Fibroblast of lung (primary cell): ENCODE data around the gene NDST3. TPM values are rescaled to one million over a fixed set of nuclear protein-coding genes. Genes with fewer than 3 reads are reported as not detected.

Source experiments
- DNase-seq, 2 donors: peaks; one replicate each; pipeline versions ENCODE4 v3.0.0 to v3.0.0-alpha.2; 2010; ENCODE audit warnings: low read depth in 2 of 2
- H2AFZ ChIP-seq: 2 replicates; pipeline ENCODE4 v1.5.1; 2012; ENCODE audit warnings: low read length, control low read depth, inconsistent platforms
- H3K27ac ChIP-seq: 2 replicates; pipeline ENCODE4 v1.5.1; 2011; ENCODE audit warnings: low read length, control low read depth; ENCODE audit not compliant: insufficient read depth
- H3K27me3 ChIP-seq: 2 replicates; pipeline ENCODE4 v1.5.1; 2011; ENCODE audit warnings: mild to moderate bottlenecking, low read length; ENCODE audit not compliant: control insufficient read depth, insufficient read depth
- H3K36me3 ChIP-seq: 2 replicates; pipeline ENCODE4 v1.5.1; 2011; ENCODE audit warnings: low read length; ENCODE audit not compliant: control insufficient read depth, insufficient read depth
- H3K4me1 ChIP-seq: 2 replicates; pipeline ENCODE4 v1.5.1; 2011; ENCODE audit warnings: low read length; ENCODE audit not compliant: control insufficient read depth, insufficient read depth; ENCODE audit errors: extremely low read depth
- H3K4me2 ChIP-seq: 2 replicates; pipeline ENCODE4 v1.5.1; 2011; ENCODE audit warnings: low read length, control low read depth; ENCODE audit not compliant: insufficient read depth; ENCODE audit errors: extremely low read depth
- H3K4me3 ChIP-seq, 4 experiments: fragments of 200-600 bp in 1 of 4; sonication (generic) in 1 of 4; replicated peaks in 1 of 4; 2 replicates each; pipeline ENCODE4 v1.5.1; 2011 to 2016; ENCODE audit warnings: low read length in 4 of 4, low read depth in 3 of 4, mild to moderate bottlenecking in 3 of 4, control low read depth in 2 of 4, inconsistent platforms in 1 of 4, mixed read lengths in 1 of 4; ENCODE audit not compliant: insufficient read depth in 1 of 4; ENCODE audit errors: control extremely low read depth in 1 of 4
- H3K79me2 ChIP-seq: 2 replicates; pipeline ENCODE4 v1.5.1; 2012; ENCODE audit warnings: mild to moderate bottlenecking, low read length, inconsistent platforms; ENCODE audit not compliant: control insufficient read depth, insufficient read depth
- H3K9ac ChIP-seq: 2 replicates; pipeline ENCODE4 v1.5.1; 2011; ENCODE audit warnings: mild to moderate bottlenecking, low read length, control low read depth; ENCODE audit not compliant: insufficient read depth
- H3K9me3 ChIP-seq: 2 replicates; pipeline ENCODE4 v1.5.1; 2012; ENCODE audit warnings: low read depth, low read length; ENCODE audit not compliant: control insufficient read depth, insufficient read depth
- H4K20me1 ChIP-seq: 2 replicates; pipeline ENCODE4 v1.5.1; 2011; ENCODE audit warnings: low read length; ENCODE audit not compliant: control insufficient read depth, insufficient read depth; ENCODE audit errors: extremely low read depth
- EZH2 ChIP-seq: IDR thresholded peaks from 2 replicates; pipeline ENCODE4 v1.5.1; 2012; ENCODE audit warnings: low read length, control low read depth, mild to moderate bottlenecking; ENCODE audit errors: missing control alignments
- polyA plus RNA-seq, 2 donors: library from polyadenylated mRNA; depleted of rRNA in 1 of 2; stranded (reverse) in 1 of 2; unstranded in 1 of 2; fragments of >200 nt; gene quantifications; 2 replicates each; pipeline ENCODE4 v1.2.1, GENCODE V29; 2011 to 2012; ENCODE audit warnings: missing spikeins in 1 of 2
- total RNA-seq: library from RNA; depleted of rRNA; stranded (reverse); fragments of >200 nt; gene quantifications from 2 replicates; pipeline ENCODE4 v1.2.1, GENCODE V29; 2014
- TF ChIP-seq, protein P1 (sequence below), 2 donors: IDR thresholded peaks in 1 of 2; conservative IDR thresholded peaks in 1 of 2; 1 replicate in 1 of 2; 2 replicates in 1 of 2; pipeline ENCODE4 v1.5.1; 2011 to 2012; ENCODE audit warnings: low read length in 2 of 2, control low read depth in 1 of 2, inconsistent platforms in 1 of 2, low read depth in 1 of 2, mild to moderate bottlenecking in 1 of 2

NDST3 gene
- total and polyA plus RNA-seq, 2 donors (not counting 1 experiment from before 2014, with no cell fraction given): 0.16 TPM; not detected in 1

DNA sequence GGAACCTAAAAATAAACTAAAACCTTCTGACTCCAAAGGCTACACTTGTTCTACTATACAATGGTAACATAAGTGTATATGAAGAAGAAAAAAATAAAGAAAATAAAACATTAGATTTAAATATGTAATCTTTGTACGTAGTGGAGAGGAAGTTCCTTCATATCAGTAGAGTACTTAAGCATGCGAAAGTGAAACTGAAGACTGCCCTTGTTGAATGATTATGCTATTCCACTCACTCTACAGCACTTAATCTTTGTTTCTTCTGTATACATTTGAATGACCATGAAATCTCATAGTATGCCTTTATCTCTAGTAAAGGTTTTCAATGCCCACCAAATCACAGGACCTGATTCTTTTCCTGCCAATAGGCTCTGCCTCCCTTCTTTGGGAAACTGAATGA, 78.9 kb downstream of the NDST3 start:
- peak overlapping the region; percentile 51 for H3K4me2 ChIP-seq
- no peak overlapping the region for H3K9ac ChIP-seq
- H2AFZ ChIP-seq: peak overlapping the region; percentile 2
- H3K4me3 ChIP-seq: no peak overlapping the region
- H3K79me2 ChIP-seq: no peaks in the 10 kb centered on the region
- H3K4me1 ChIP-seq: peaks cover 2% of the 10 kb centered on the region
- no peaks in the 10 kb centered on the region for H3K9me3 ChIP-seq
- DNase-seq: peak in 1 of 2 donors; percentile 29
- no peak for TF ChIP-seq EZH2
- TF ChIP-seq, protein P1, sequence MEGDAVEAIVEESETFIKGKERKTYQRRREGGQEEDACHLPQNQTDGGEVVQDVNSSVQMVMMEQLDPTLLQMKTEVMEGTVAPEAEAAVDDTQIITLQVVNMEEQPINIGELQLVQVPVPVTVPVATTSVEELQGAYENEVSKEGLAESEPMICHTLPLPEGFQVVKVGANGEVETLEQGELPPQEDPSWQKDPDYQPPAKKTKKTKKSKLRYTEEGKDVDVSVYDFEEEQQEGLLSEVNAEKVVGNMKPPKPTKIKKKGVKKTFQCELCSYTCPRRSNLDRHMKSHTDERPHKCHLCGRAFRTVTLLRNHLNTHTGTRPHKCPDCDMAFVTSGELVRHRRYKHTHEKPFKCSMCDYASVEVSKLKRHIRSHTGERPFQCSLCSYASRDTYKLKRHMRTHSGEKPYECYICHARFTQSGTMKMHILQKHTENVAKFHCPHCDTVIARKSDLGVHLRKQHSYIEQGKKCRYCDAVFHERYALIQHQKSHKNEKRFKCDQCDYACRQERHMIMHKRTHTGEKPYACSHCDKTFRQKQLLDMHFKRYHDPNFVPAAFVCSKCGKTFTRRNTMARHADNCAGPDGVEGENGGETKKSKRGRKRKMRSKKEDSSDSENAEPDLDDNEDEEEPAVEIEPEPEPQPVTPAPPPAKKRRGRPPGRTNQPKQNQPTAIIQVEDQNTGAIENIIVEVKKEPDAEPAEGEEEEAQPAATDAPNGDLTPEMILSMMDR (conservative IDR thresholded peaks at IDR 0.05 in 1 of 2, IDR thresholded peaks at IDR 0.05 in 1 of 2; ENCODE audit: low read depth in 1 of 2, low read length in 2 of 2): no peak
- no peak overlapping the region for H3K27ac ChIP-seq
- no peaks in the 10 kb centered on the region for H4K20me1 ChIP-seq
- no peaks in the 10 kb centered on the region for H3K36me3 ChIP-seq
- H3K27me3 ChIP-seq: no peaks in the 10 kb centered on the region

DNA sequence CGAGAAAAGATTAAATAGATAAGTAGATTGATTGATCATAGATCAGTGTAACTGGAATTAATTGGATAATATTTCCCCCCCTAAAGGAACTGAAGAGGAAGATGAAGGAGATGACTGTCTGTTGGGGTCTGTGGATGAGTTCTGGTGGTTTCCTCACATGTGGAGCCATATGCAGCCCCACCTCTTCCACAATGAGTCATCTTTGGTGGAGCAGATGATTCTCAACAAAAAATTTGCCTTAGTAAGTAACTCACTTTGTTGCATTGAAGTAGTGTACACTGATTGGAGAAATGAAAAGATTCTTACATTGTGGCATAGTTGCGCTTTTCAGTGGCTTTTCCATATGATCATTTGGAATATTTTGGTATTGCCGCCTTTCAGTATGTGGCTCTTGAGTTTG, 80.4 kb downstream of the NDST3 start:
- Histone ChIP-seq H2AFZ (no peak overlapping the region), H3K4me3 (no peak overlapping the region), H3K9me3 (no peaks in the 10 kb centered on the region), H3K4me2 (no peak overlapping the region), H3K36me3 (no peaks in the 10 kb centered on the region), H4K20me1 (no peaks in the 10 kb centered on the region), H3K4me1 (peaks cover 2% of the 10 kb centered on the region), H3K27me3 (no peaks in the 10 kb centered on the region), H3K27ac (no peak overlapping the region), H3K79me2 (no peaks in the 10 kb centered on the region), H3K9ac (no peak overlapping the region)
- TF ChIP-seq EZH2: no peak
- TF ChIP-seq, protein P1 (conservative IDR thresholded peaks at IDR 0.05 in 1 of 2, IDR thresholded peaks at IDR 0.05 in 1 of 2; ENCODE audit: low read depth in 1 of 2, low read length in 2 of 2): no peak
- peak; percentile 13 to 28 for DNase-seq

DNA sequence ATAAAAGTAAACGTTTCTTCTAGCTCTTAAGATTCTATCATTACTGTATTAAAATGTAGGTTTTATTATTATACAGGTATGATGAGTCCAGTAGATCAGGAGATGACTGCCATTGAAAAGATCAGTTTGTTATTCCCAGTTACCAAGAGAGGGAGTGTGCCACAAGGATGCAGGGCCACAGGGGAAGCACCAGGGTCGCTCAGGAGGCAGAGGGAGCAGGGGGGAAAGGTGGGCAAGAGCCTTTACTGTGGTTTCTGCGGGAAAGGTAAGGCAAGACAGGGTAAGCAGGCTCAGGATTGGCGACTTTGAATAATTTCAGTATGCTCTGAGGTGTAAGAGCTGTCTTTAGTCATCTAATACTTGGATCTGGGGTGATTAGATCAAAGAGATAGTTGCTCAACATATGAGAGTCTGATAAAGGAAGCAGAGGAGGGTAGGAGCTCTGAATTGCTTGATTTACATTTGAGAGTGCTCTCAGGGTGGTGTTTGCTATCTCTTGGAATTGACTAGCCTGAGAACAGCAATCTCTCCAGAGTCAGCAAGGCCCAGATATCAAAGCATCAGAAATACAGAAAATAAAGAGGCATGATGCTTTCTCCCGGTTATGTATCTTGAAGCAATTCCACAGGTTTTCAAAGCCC, 86.0 kb downstream of the NDST3 start:
- DNase-seq: no peak
- H3K4me1 ChIP-seq: no peaks in the 10 kb centered on the region
- no peaks in the 10 kb centered on the region for H3K9me3 ChIP-seq
- H3K9ac ChIP-seq: no peak overlapping the region
- H2AFZ ChIP-seq: no peak overlapping the region
- no peak overlapping the region for H3K4me2 ChIP-seq
- no peak overlapping the region for H3K4me3 ChIP-seq
- no peak overlapping the region for H3K27ac ChIP-seq
- no peaks in the 10 kb centered on the region for H3K79me2 ChIP-seq
- H3K27me3 ChIP-seq: no peaks in the 10 kb centered on the region
- TF ChIP-seq EZH2: no peak
- TF ChIP-seq, protein P1 (conservative IDR thresholded peaks at IDR 0.05 in 1 of 2, IDR thresholded peaks at IDR 0.05 in 1 of 2; ENCODE audit: low read depth in 1 of 2, low read length in 2 of 2): no peak
- H3K36me3 ChIP-seq: no peaks in the 10 kb centered on the region
- H4K20me1 ChIP-seq: no peaks in the 10 kb centered on the region
